ENCODE results near the gene ARL15. TPM values are rescaled to one million over a fixed set of nuclear protein-coding genes. Genes with fewer than 3 reads are reported as not detected.
A peak's percentile ranks its signal among the peaks of the same experiment; 100 is the strongest.

Gene ARL15
- total and polyA plus RNA-seq, 9 of the 15 experiments (the other 6 are each of a cell fraction or from before 2014, with no cell fraction given), result 18.5 to 80.4 (median 57.0) TPM

- TF ChIP-seq ZNF512 (tag; IDR thresholded peaks at IDR 0.05) (no peak), MAFF (IDR thresholded peaks at IDR 0.05; ENCODE audit: low read length) (no peak), ATF7 (IDR thresholded peaks at IDR 0.05) (peak; percentile 64), ZNF717 (CRISPR knock-in tag; IDR thresholded peaks at IDR 0.05) (0 out of 2 replicates have a peak, but pooled peaks have one; percentile 58), ZNF699 (CRISPR knock-in tag; IDR thresholded peaks at IDR 0.05; ENCODE audit: insufficient replicate concordance) (no peak), SRSF3 (IDR thresholded peaks at IDR 0.05; ENCODE audit: insufficient read depth, low read length) (no peak), ZBTB33 (CRISPR knock-in tag; IDR thresholded peaks at IDR 0.05) (no peak), PHF20 (IDR thresholded peaks at IDR 0.05; ENCODE audit: partially characterized antibody) (peak; percentile 40), ZBTB1 (CRISPR knock-in tag; IDR thresholded peaks at IDR 0.05; ENCODE audit: borderline replicate concordance, low read depth) (no peak), ZNF24 (IDR thresholded peaks at IDR 0.05) (0 out of 2 replicates have a peak, but pooled peaks have one; percentile 13), ID3 (CRISPR knock-in tag; IDR thresholded peaks at IDR 0.05) (no peak), ID3 (tag; IDR thresholded peaks at IDR 0.05) (no peak), GABPB2 (CRISPR knock-in tag; conservative IDR thresholded peaks at IDR 0.05) (no peak; the same call in 1 of the 2 replicates), SREBF2 (CRISPR knock-in tag; IDR thresholded peaks at IDR 0.05) (no peak), POLR2A (conservative IDR thresholded peaks at IDR 0.05) (peak; percentile 100), TEAD1 (CRISPR knock-in tag; IDR thresholded peaks at IDR 0.05) (peak; percentile 65 to 73; a peak in 3 of 4 replicates), BDP1 (IDR thresholded peaks at IDR 0.05; ENCODE audit: insufficient read depth, insufficient read length) (no peak), STAG1 (CRISPR knock-in tag; IDR thresholded peaks at IDR 0.05; ENCODE audit: borderline replicate concordance) (no peak)
- TF ChIP-seq, protein P1, sequence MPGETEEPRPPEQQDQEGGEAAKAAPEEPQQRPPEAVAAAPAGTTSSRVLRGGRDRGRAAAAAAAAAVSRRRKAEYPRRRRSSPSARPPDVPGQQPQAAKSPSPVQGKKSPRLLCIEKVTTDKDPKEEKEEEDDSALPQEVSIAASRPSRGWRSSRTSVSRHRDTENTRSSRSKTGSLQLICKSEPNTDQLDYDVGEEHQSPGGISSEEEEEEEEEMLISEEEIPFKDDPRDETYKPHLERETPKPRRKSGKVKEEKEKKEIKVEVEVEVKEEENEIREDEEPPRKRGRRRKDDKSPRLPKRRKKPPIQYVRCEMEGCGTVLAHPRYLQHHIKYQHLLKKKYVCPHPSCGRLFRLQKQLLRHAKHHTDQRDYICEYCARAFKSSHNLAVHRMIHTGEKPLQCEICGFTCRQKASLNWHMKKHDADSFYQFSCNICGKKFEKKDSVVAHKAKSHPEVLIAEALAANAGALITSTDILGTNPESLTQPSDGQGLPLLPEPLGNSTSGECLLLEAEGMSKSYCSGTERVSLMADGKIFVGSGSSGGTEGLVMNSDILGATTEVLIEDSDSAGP (CRISPR knock-in tag; IDR thresholded peaks at IDR 0.05), result no peak
- TF ChIP-seq, protein P2, sequence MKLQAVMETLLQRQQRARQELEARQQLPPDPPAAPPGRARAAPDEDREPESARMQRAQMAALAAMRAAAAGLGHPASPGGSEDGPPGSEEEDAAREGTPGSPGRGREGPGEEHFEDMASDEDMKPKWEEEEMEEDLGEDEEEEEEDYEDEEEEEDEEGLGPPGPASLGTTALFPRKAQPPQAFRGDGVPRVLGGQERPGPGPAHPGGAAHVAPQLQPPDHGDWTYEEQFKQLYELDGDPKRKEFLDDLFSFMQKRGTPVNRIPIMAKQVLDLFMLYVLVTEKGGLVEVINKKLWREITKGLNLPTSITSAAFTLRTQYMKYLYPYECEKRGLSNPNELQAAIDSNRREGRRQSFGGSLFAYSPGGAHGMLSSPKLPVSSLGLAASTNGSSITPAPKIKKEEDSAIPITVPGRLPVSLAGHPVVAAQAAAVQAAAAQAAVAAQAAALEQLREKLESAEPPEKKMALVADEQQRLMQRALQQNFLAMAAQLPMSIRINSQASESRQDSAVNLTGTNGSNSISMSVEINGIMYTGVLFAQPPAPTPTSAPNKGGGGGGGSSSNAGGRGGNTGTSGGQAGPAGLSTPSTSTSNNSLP (IDR thresholded peaks at IDR 0.05; ENCODE audit: borderline replicate concordance, low read depth, low read length), result no peak
Observed at GRCh38 chr5:54310433-54311175, at the start of gene ARL15 (continued).

All from K562 (cell line).